OCI-LY7 (cell line): ENCODE measurements around the gene NSD2. TPM values are rescaled to one million over a fixed set of nuclear protein-coding genes. Genes with fewer than 3 reads are reported as not detected.

Experiments used
- BruUV-seq: library from RNA; stranded (reverse); fragments of 400-500 nt; replicated peaks from 2 replicates; lab custom pipeline; 2021; lab: Mats Ljungman, UMichigan
- CTCF ChIA-PET: fragments of 300-600 bp; sonication (Branson Sonifier 250); formaldehyde crosslinking; loops from one replicate; lab custom pipeline; 2022; ENCODE audit warnings: antibody characterized with exemption; ENCODE audit not compliant: unreplicated experiment; lab: Charles Lee
- POLR2A ChIA-PET: fragments of 300-600 bp; sonication (Branson Sonifier 250); formaldehyde crosslinking; loops from one replicate; lab custom pipeline; 2022; ENCODE audit warnings: antibody characterized with exemption; lab: Charles Lee
- DNase-seq: peaks from one replicate; pipeline ENCODE4 v3.0.0-alpha.2; 2015; ENCODE audit warnings: low spot score
- H2AFZ ChIP-seq: fragments of 200-600 bp; sonication (generic), shearing (Covaris generic); 2 replicates; pipeline ENCODE4 v1.6.1; 2014; ENCODE audit warnings: mild to moderate bottlenecking, antibody characterized with exemption, low read length, moderate library complexity
- H3K27ac ChIP-seq: fragments of 200-600 bp; sonication (generic); 2 replicates; pipeline ENCODE4 v1.5.1; 2014; ENCODE audit warnings: mixed run types, low read depth, mild to moderate bottlenecking, moderate library complexity, low read length, inconsistent platforms; ENCODE audit not compliant: poor library complexity, severe bottlenecking
- H3K36me3 ChIP-seq: fragments of 200-600 bp; sonication (generic); 2 replicates; pipeline ENCODE4 v1.6.1; 2014; ENCODE audit warnings: mild to moderate bottlenecking, antibody characterized with exemption, low read length, moderate library complexity, mixed read lengths; ENCODE audit not compliant: insufficient read depth
- H3K4me1 ChIP-seq: fragments of 200-600 bp; sonication (generic); 2 replicates; pipeline ENCODE4 v1.5.1; 2014; ENCODE audit warnings: mild to moderate bottlenecking, low read length; ENCODE audit not compliant: insufficient read depth, poor library complexity, severe bottlenecking
- H3K4me2 ChIP-seq: fragments of 200-600 bp; sonication (generic); 2 replicates; pipeline ENCODE4 v1.6.1; 2014; ENCODE audit warnings: mild to moderate bottlenecking, low read length
- H3K4me3 ChIP-seq: fragments of 200-600 bp; sonication (generic); 2 replicates; pipeline ENCODE4 v1.5.1; 2014; ENCODE audit warnings: mild to moderate bottlenecking, low read depth, low read length; ENCODE audit not compliant: poor library complexity, severe bottlenecking
- H3K79me2 ChIP-seq: fragments of 200-600 bp; sonication (generic); 2 replicates; pipeline ENCODE4 v1.6.1; 2016; ENCODE audit warnings: low read depth, mild to moderate bottlenecking, low read length, moderate library complexity, mixed read lengths; ENCODE audit not compliant: insufficient read depth
- H3K9me2 ChIP-seq: fragments of 200-600 bp; sonication (generic); 2 replicates; pipeline ENCODE4 v1.6.1; 2016; ENCODE audit warnings: mild to moderate bottlenecking, low read length, mixed read lengths; ENCODE audit not compliant: insufficient read depth
- H3K9me3 ChIP-seq: fragments of 200-600 bp; sonication (generic); 2 replicates; pipeline ENCODE4 v1.6.1; 2014; ENCODE audit warnings: mild to moderate bottlenecking, mixed run types, low read length, mixed read lengths
- H4K20me1 ChIP-seq: fragments of 200-600 bp; sonication (generic); 2 replicates; pipeline ENCODE4 v1.6.1; 2014; ENCODE audit warnings: mild to moderate bottlenecking, antibody characterized with exemption, low read length, moderate library complexity, mixed read lengths; ENCODE audit not compliant: insufficient read depth
- EZH2phosphoT487 ChIP-seq: fragments of 200-600 bp; sonication (generic); IDR thresholded peaks from 2 replicates; pipeline ENCODE4 v1.6.1; 2018; ENCODE audit warnings: low read depth, borderline replicate concordance, mild to moderate bottlenecking, mixed run types, antibody characterized with exemption, low read length, moderate library complexity, mixed read lengths
- intact Hi-C: fragments of 100-400 bp; cut with micrococcal nuclease; formaldehyde crosslinking; loops from one replicate; pipeline ENCODE4 v1.10.0; 2022; ENCODE audit not compliant: unreplicated experiment
- total RNA-seq, 2 experiments: library from RNA; depleted of rRNA in 1 of 2; stranded (reverse); fragments of >200 nt in 1 of 2; shearing (Covaris generic) in 1 of 2; gene quantifications; 2 replicates each; pipeline ENCODE4 v1.2.3, GENCODE V29; 2014 to 2022
- TF ChIP-seq, protein P1 (sequence below): fragments of 200-600 bp; sonication (generic); conservative IDR thresholded peaks from 2 replicates; pipeline ENCODE4 v1.5.1; 2014; ENCODE audit warnings: mild to moderate bottlenecking, antibody characterized with exemption, low read length, moderate library complexity, mixed read lengths

NSD2 gene
- total RNA-seq, 2 experiments from 2014 or later, result 169 to 329 TPM

GRCh38 chr4:1932736-1933135 is 61.5 kb downstream of the NSD2 start:
- no peaks in the 10 kb centered on the region for H3K9me2 ChIP-seq
- TF ChIP-seq, protein P1, sequence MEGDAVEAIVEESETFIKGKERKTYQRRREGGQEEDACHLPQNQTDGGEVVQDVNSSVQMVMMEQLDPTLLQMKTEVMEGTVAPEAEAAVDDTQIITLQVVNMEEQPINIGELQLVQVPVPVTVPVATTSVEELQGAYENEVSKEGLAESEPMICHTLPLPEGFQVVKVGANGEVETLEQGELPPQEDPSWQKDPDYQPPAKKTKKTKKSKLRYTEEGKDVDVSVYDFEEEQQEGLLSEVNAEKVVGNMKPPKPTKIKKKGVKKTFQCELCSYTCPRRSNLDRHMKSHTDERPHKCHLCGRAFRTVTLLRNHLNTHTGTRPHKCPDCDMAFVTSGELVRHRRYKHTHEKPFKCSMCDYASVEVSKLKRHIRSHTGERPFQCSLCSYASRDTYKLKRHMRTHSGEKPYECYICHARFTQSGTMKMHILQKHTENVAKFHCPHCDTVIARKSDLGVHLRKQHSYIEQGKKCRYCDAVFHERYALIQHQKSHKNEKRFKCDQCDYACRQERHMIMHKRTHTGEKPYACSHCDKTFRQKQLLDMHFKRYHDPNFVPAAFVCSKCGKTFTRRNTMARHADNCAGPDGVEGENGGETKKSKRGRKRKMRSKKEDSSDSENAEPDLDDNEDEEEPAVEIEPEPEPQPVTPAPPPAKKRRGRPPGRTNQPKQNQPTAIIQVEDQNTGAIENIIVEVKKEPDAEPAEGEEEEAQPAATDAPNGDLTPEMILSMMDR, result no peak
- no peak for TF ChIP-seq EZH2phosphoT487
- intact Hi-C loops, result no loop called here
- H3K79me2 ChIP-seq, result peaks cover 8% of the 10 kb centered on the region; the same call in 1 of the 2 replicates
- H3K4me2 ChIP-seq, result no peak overlapping the region
- H4K20me1 ChIP-seq, result no peaks in the 10 kb centered on the region
- H3K27ac ChIP-seq, result no peak overlapping the region
- H3K4me3 ChIP-seq, result no peak overlapping the region
- DNase-seq, result no peak
- no peak overlapping the region for H2AFZ ChIP-seq
- H3K9me3 ChIP-seq, result no peaks in the 10 kb centered on the region
- H3K36me3 ChIP-seq, result peaks cover 86% of the 10 kb centered on the region
- BruUV-seq, result no TSS peak
- no peaks in the 10 kb centered on the region for H3K4me1 ChIP-seq
- ChIA-PET POLR2A (no interaction called here), CTCF (no interaction called here)

DNA sequence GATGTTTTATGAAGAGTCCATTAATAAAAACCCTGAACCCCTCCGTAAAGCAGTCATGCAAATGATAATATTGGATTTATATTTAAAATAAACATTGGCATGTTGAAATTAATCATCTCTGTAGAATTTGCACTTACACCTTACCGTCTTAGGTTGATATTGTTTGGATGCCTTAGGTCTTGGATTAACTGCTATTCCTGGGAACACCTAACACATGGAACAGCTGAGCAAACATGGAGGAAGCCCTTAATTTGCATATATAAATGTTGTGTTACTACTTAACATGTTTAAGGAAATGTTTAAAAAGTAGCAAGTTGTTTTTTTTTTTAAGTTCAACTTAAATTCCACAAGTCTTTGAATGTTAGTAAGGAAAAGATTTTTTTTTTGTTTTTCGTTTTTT is 62.5 kb downstream of the NSD2 start:
- TF ChIP-seq, protein P1, result no peak
- no peak for TF ChIP-seq EZH2phosphoT487
- CTCF ChIA-PET, result no interaction called here
- BruUV-seq, result no TSS peak
- Histone ChIP-seq H4K20me1 (no peaks in the 10 kb centered on the region), H2AFZ (no peak overlapping the region), H3K9me3 (no peaks in the 10 kb centered on the region), H3K4me3 (no peak overlapping the region), H3K4me1 (no peaks in the 10 kb centered on the region), H3K9me2 (no peaks in the 10 kb centered on the region), H3K27ac (no peak overlapping the region), H3K79me2 (no peaks in the 10 kb centered on the region), H3K36me3 (peaks cover 83% of the 10 kb centered on the region), H3K4me2 (no peak overlapping the region)
- POLR2A ChIA-PET, result no interaction called here
- no peak for DNase-seq
- intact Hi-C loops, result no loop called here

DNA sequence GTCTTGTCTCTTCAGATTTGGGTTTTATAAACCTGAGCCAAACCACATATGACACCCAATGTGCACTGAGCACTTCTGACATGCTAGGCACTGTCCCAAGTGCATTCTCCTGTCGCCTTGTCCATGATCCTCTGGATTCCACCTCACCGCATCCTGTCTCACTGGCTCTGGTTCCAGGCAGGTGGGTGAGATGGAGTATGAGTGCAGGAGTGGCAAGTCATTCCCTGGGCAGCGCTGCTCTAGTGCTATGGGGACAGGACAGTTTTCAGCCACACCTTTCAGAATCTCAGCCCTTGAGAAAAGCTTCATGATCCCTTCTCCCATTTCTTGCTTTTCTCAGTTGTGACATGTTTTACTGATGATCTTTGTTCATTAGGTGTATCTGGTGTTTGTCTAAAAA is 66.4 kb downstream of the NSD2 start:
- no peak for TF ChIP-seq EZH2phosphoT487
- TF ChIP-seq, protein P1, result no peak
- Histone ChIP-seq H3K9me2 (no peaks in the 10 kb centered on the region), H2AFZ (no peak overlapping the region), H3K9me3 (no peaks in the 10 kb centered on the region), H3K79me2 (no peaks in the 10 kb centered on the region), H4K20me1 (no peaks in the 10 kb centered on the region), H3K4me1 (no peaks in the 10 kb centered on the region), H3K36me3 (peaks cover 87% of the 10 kb centered on the region), H3K4me2 (no peak overlapping the region), H3K27ac (no peak overlapping the region), H3K4me3 (no peak overlapping the region)
- intact Hi-C loops, result no loop called here
- CTCF ChIA-PET, result no interaction called here
- DNase-seq, result no peak
- no TSS peak for BruUV-seq
- POLR2A ChIA-PET, result no interaction called here
